Measurements from ENCODE around the gene PRKN.

PRKN gene

GRCh38 chr6:161721511-161721910, 1006.1 kb downstream of the PRKN start:
- no peak overlapping the region for H3K4me2 ChIP-seq
- no peak overlapping the region for H3K9ac ChIP-seq

DNA sequence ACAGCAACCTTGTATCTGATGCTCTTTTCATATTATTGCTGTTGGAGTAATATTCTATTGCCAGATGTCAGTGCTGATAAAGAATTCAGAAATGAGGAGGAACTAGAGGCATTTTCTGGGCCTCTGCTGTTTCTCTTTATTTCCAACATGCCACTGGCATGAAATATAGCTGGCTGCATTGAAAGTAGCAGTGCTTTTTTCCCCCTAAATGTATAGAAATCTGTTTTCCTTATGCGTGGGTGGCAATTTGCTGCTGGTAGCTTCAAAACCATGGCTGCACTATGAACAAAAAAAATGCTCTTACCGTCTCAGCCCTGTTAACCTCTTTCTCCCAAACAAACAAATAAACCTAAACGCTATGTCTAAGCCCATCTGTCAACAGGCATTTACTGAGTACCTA, 1011.4 kb downstream of the PRKN start:
- H3K4me2 ChIP-seq: no peak overlapping the region
- no peaks in the 10 kb centered on the region for H3K27me3 ChIP-seq
- no peaks in the 10 kb centered on the region for H3K36me3 ChIP-seq
- H3K9me3 ChIP-seq (replicated peaks in 1 of 11): 0 out of 22 replicates have a peak, but pooled peaks cover 0 to 3% (median 0%) of the 10 kb centered on the region in 11 experiments
- TF ChIP-seq Cebpa-rat (IDR thresholded peaks at IDR 0.05): no peak
- no peak overlapping the region for H3K4me3 ChIP-seq
- no peak overlapping the region for H3K27ac ChIP-seq
- H3K9ac ChIP-seq: no peak overlapping the region
- no peaks in the 10 kb centered on the region for H4K20me1 ChIP-seq
- no peaks in the 10 kb centered on the region for H3K4me1 ChIP-seq

More at GRCh38 chr6:161721511-161721910, 1006.1 kb downstream of the PRKN start:
- no peaks in the 10 kb centered on the region for H3K27me3 ChIP-seq
- TF ChIP-seq Cebpa-rat (IDR thresholded peaks at IDR 0.05): no peak
- no peak overlapping the region for H3K27ac ChIP-seq
- no peaks in the 10 kb centered on the region for H4K20me1 ChIP-seq
- no peaks in the 10 kb centered on the region for H3K36me3 ChIP-seq
- H3K9me3 ChIP-seq (replicated peaks in 1 of 11): no peaks in the 10 kb centered on the region
- H3K4me3 ChIP-seq: no peak overlapping the region
- no peaks in the 10 kb centered on the region for H3K4me1 ChIP-seq

DNA sequence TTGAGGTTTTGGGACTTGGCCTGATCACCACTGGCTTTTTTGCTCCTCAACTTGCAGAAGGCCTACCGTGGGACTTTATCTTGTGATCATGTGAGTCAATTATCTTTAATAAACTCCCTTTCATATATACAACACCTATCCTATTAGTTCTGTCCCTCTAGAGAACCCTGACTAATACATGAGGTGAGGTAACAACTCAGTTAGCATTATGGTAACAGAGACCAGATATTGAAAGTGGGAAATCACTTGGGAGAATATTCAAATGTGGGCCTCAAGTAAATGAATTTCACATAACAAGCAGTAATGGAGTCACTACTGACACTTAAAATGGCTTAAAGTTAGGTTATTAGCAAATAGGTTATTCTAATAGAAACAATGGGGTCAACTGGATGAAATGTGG, 1015.6 kb downstream of the PRKN start:
- no peaks in the 10 kb centered on the region for H4K20me1 ChIP-seq
- no peak for TF ChIP-seq Cebpa-rat (IDR thresholded peaks at IDR 0.05)
- no peak overlapping the region for H3K27ac ChIP-seq
- no peak overlapping the region for H3K4me2 ChIP-seq
- no peaks in the 10 kb centered on the region for H3K4me1 ChIP-seq
- no peak overlapping the region for H3K4me3 ChIP-seq
- H3K9ac ChIP-seq: no peak overlapping the region
- H3K36me3 ChIP-seq: no peaks in the 10 kb centered on the region
- 0 out of 22 replicates have a peak, but pooled peaks cover 0 to 3% (median 0%) of the 10 kb centered on the region in 11 experiments for H3K9me3 ChIP-seq (replicated peaks in 1 of 11)
- H3K27me3 ChIP-seq: no peaks in the 10 kb centered on the region

- no peak for TF ChIP-seq Cebpa-rat (IDR thresholded peaks at IDR 0.05)
- Histone ChIP-seq H3K9ac (no peak overlapping the region), H3K36me3 (no peaks in the 10 kb centered on the region), H3K27ac (no peak overlapping the region), H3K27me3 (no peaks in the 10 kb centered on the region), H3K4me1 (no peaks in the 10 kb centered on the region), H3K9me3 (replicated peaks in 1 of 11) (0 out of 22 replicates have a peak, but pooled peaks cover 0 to 3% (median 0%) of the 10 kb centered on the region in 11 experiments), H3K4me2 (no peak overlapping the region), H4K20me1 (no peaks in the 10 kb centered on the region), H3K4me3 (no peak overlapping the region)
Measured at GRCh38 chr6:161711515-161711914, 1016.1 kb downstream of the PRKN start.

DNA sequence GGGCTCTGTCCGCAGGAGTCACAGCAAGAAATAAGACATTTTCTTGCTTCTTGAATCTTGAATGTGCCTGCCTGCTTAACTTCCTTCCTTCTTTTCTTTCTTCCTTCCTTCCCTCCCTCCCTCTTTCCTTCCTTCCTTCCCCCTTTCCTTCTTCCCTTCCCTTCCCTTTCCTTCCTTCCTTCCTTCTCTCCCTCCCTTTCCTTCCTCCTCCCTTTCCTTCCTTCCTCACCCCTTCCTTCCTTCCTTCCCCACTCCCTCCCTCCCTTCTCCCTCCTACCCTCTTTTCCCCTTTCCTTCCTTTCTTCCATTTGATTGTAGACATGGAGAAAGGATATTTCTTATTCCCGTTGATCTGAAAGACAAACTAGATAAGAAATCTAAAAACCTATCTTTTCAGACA, 1016.9 kb downstream of the PRKN start:
- Histone ChIP-seq H3K27me3 (no peaks in the 10 kb centered on the region), H3K9me3 (replicated peaks in 1 of 11) (0 out of 22 replicates have a peak, but pooled peaks cover 0 to 3% (median 0%) of the 10 kb centered on the region in 11 experiments), H3K4me2 (no peak overlapping the region), H3K4me3 (no peak overlapping the region), H3K4me1 (no peaks in the 10 kb centered on the region), H3K9ac (no peak overlapping the region), H3K36me3 (no peaks in the 10 kb centered on the region), H3K27ac (no peak overlapping the region), H4K20me1 (no peaks in the 10 kb centered on the region)
- TF ChIP-seq Cebpa-rat (IDR thresholded peaks at IDR 0.05): no peak

- Histone ChIP-seq H3K4me1 (no peaks in the 10 kb centered on the region), H3K36me3 (no peaks in the 10 kb centered on the region), H3K9me3 (replicated peaks in 1 of 11) (no peaks in the 10 kb centered on the region), H3K27ac (no peak overlapping the region), H3K27me3 (no peaks in the 10 kb centered on the region), H3K9ac (no peak overlapping the region), H4K20me1 (no peaks in the 10 kb centered on the region), H3K4me3 (no peak overlapping the region), H3K4me2 (no peak overlapping the region)
- TF ChIP-seq Cebpa-rat (IDR thresholded peaks at IDR 0.05): no peak
Measured at GRCh38 chr6:161701056-161701455, 1026.5 kb downstream of the PRKN start.

GRCh38 chr6:161696801-161697200, 1030.8 kb downstream of the PRKN start:
- Histone ChIP-seq H3K4me2 (no peak overlapping the region), H3K27ac (no peak overlapping the region), H3K9ac (no peak overlapping the region), H3K4me1 (no peaks in the 10 kb centered on the region), H4K20me1 (no peaks in the 10 kb centered on the region), H3K36me3 (no peaks in the 10 kb centered on the region), H3K4me3 (no peak overlapping the region), H3K9me3 (replicated peaks in 1 of 11) (no peaks in the 10 kb centered on the region), H3K27me3 (no peaks in the 10 kb centered on the region)
- no peak for TF ChIP-seq Cebpa-rat (IDR thresholded peaks at IDR 0.05)

DNA sequence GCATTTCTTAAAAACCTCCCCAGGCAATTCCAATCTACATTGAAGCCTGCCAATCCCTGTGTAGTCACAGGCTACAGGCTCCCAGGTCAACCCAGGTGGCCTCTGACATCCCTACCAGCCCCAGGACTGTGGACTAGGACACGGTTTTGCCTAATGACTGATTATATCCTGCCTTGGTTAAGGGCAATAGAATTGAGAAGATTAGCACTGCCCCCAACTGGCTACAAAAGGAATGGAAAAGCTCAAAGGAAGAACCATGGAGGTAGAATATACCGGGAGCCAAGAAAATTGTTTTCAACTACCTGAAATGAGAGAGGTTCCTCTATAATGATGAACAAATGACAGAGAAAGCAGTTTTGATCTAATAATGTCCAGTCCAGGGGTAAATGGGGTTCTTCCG, 1032.6 kb downstream of the PRKN start:
- Histone ChIP-seq H3K36me3 (no peaks in the 10 kb centered on the region), H3K9ac (no peak overlapping the region), H3K27ac (no peak overlapping the region), H3K27me3 (no peaks in the 10 kb centered on the region), H3K9me3 (replicated peaks in 1 of 11) (no peaks in the 10 kb centered on the region), H3K4me3 (no peak overlapping the region), H3K4me2 (no peak overlapping the region), H4K20me1 (no peaks in the 10 kb centered on the region), H3K4me1 (no peaks in the 10 kb centered on the region)
- no peak for TF ChIP-seq Cebpa-rat (IDR thresholded peaks at IDR 0.05)

- Histone ChIP-seq H3K27ac (no peak overlapping the region), H3K27me3 (no peaks in the 10 kb centered on the region), H4K20me1 (no peaks in the 10 kb centered on the region), H3K9ac (no peak overlapping the region), H3K4me2 (no peak overlapping the region), H3K9me3 (replicated peaks in 1 of 11) (no peaks in the 10 kb centered on the region), H3K4me3 (no peak overlapping the region), H3K4me1 (no peaks in the 10 kb centered on the region; a peak in 1 of 20 replicates), H3K36me3 (no peaks in the 10 kb centered on the region)
- no peak for TF ChIP-seq Cebpa-rat (IDR thresholded peaks at IDR 0.05)
Measured at GRCh38 chr6:161686655-161687054, 1040.9 kb downstream of the PRKN start.

GRCh38 chr6:161684731-161685475, 1042.7 kb downstream of the PRKN start:
- Histone ChIP-seq H3K27me3 (no peaks in the 10 kb centered on the region), H3K4me2 (no peak overlapping the region), H3K4me3 (no peak overlapping the region), H3K27ac (no peak overlapping the region), H3K4me1 (no peaks in the 10 kb centered on the region; a peak in 1 of 20 replicates), H3K9ac (no peak overlapping the region), H4K20me1 (no peaks in the 10 kb centered on the region), H3K9me3 (replicated peaks in 1 of 11) (no peaks in the 10 kb centered on the region), H3K36me3 (no peaks in the 10 kb centered on the region)
- TF ChIP-seq Cebpa-rat (IDR thresholded peaks at IDR 0.05): no peak
